Right lobe of liver (tissue), 4 donors: ENCODE data around the gene GATAD1.

Experiments used
- CTCF ChIP-seq, 4 donors: fragments of 200-600 bp in 3 of 4; fragments of 450-650 bp in 1 of 4; IDR thresholded peaks; one replicate each; pipeline versions ENCODE4 v1.5.1 to v1.8.0; 2016 to 2022; ENCODE audit warnings: antibody characterized with exemption in 4 of 4, mild to moderate bottlenecking in 2 of 4
- POLR2A ChIP-seq: fragments of 450-650 bp; IDR thresholded peaks from one replicate; pipeline ENCODE4 v1.6.1; 2017; ENCODE audit warnings: antibody characterized with exemption, mild to moderate bottlenecking
- donor health status: DM: no; HTN: no; CAD: no.
- donor health status: DM: no; HTN: no; CAD: no.
- donor health status: DM: no; HTN: yes; CAD: no.

GRCh38 chr7:92460510-92460909 is 13.2 kb downstream of the GATAD1 start:
- TF ChIP-seq CTCF (IDR thresholded peaks at IDR 0.05): no peak
- TF ChIP-seq POLR2A: no peak
